Urinary bladder (tissue), 4 donors: ENCODE measurements around the gene SPATA2L. TPM values are rescaled to one million over a fixed set of nuclear protein-coding genes. Genes with fewer than 3 reads are reported as not detected.

ENCODE experiments used
- DNase-seq: peaks from one replicate; pipeline ENCODE4 v3.0.0-alpha.2; 2015; ENCODE audit errors: extremely low spot score
- H3K27ac ChIP-seq: one replicate; pipeline ENCODE4 v1.5.1; 2013; ENCODE audit warnings: low read depth, mild to moderate bottlenecking, moderate library complexity
- H3K36me3 ChIP-seq: one replicate; pipeline ENCODE4 v1.6.1; 2013; ENCODE audit warnings: mild to moderate bottlenecking, moderate library complexity; ENCODE audit not compliant: insufficient read depth
- H3K4me1 ChIP-seq: one replicate; pipeline ENCODE4 v1.6.1; 2013; ENCODE audit warnings: mild to moderate bottlenecking, moderate library complexity; ENCODE audit not compliant: insufficient read depth
- H3K4me3 ChIP-seq: one replicate; pipeline ENCODE4 v1.5.1; 2013; ENCODE audit warnings: low read depth, low read length
- WGBS: extraction: QIAGEN DNeasy Blood & Tissue Kit; methylation state at CpG from one replicate; pipeline ENCODE4 v1.1.7; 2013; 5-methylcytosine and 5-hydroxymethylcytosine counted together
- polyA plus RNA-seq: library from polyadenylated mRNA; stranded (reverse); fragments of 200-250 nt; gene quantifications from one replicate; pipeline ENCODE4 v1.2.3, GENCODE V29; 2013
- total RNA-seq: library from RNA; depleted of rRNA; stranded (reverse); fragments of >200 nt; gene quantifications from one replicate; pipeline ENCODE4 v1.2.3, GENCODE V29; 2014
- donor health status: healthy with polysubstance abuse.
- donor health status: healthy.

Gene SPATA2L
- total and polyA plus RNA-seq, 2 donors = 5.2 to 10.8 TPM

GRCh38 chr16:89658221-89658879, 43.2 kb downstream of the SPATA2L start:
- Histone ChIP-seq H3K4me3 (peak overlapping the region; percentile 94), H3K36me3 (peaks cover 3% of the 10 kb centered on the region), H3K27ac (no peak overlapping the region), H3K4me1 (no peaks in the 10 kb centered on the region)
- WGBS = 15% methylated on average over 27 of the region's 27 CpGs
- DNase-seq = no peak

- Histone ChIP-seq H3K4me3 (peak within 1 kb of the TSS; percentile 94), H3K36me3 (peaks cover 3% of the 10 kb centered on the region), H3K27ac (peak within 1 kb of the TSS; percentile 42), H3K4me1 (no peaks in the 10 kb centered on the region)
- DNase-seq = peak; percentile 45
- WGBS = under 1% methylated on average over 99 of the region's 99 CpGs
These were observed 43.9 kb downstream of the SPATA2L start, which contains the start of the genes CHMP1A and SPATA33 for GRCh38 chr16:89657442-89658220. CHMP1A (minus strand) TSS chr16:89657708; CDS start chr16:89657588, 120 bp downstream. SPATA33 (plus strand) TSS chr16:89657836; CDS start chr16:89657912, 76 bp downstream.

- H3K36me3 ChIP-seq = peaks cover 3% of the 10 kb centered on the region
- no peak for DNase-seq
- 35% methylated on average over 32 of the region's 32 CpGs for WGBS
- no peak overlapping the region for H3K27ac ChIP-seq
- H3K4me1 ChIP-seq = no peaks in the 10 kb centered on the region
- peak overlapping the region; percentile 94 for H3K4me3 ChIP-seq
These were observed 44.9 kb downstream of the SPATA2L start for GRCh38 chr16:89656435-89657121.

- Histone ChIP-seq H3K27ac (no peak overlapping the region), H3K36me3 (no peaks in the 10 kb centered on the region), H3K4me3 (no peak overlapping the region), H3K4me1 (no peaks in the 10 kb centered on the region)
- 92% methylated on average over 10 of the region's 10 CpGs for WGBS
- no peak for DNase-seq
These were observed 46.4 kb downstream of the SPATA2L start for GRCh38 chr16:89655062-89655643.

- no peak for DNase-seq
- no peaks in the 10 kb centered on the region for H3K4me1 ChIP-seq
- no peak overlapping the region for H3K27ac ChIP-seq
- 87% methylated on average over 10 of the region's 10 CpGs for WGBS
- no peaks in the 10 kb centered on the region for H3K36me3 ChIP-seq
- no peak overlapping the region for H3K4me3 ChIP-seq
These were observed 47.7 kb downstream of the SPATA2L start for GRCh38 chr16:89653656-89654295.

- WGBS = 92% methylated on average over 15 of the region's 15 CpGs
- no peak for DNase-seq
- Histone ChIP-seq H3K27ac (no peak overlapping the region), H3K4me1 (no peaks in the 10 kb centered on the region), H3K4me3 (no peak overlapping the region), H3K36me3 (no peaks in the 10 kb centered on the region)
These were observed 49.9 kb downstream of the SPATA2L start for GRCh38 chr16:89651584-89651983.

GRCh38 chr16:89646906-89647305, 54.6 kb downstream of the SPATA2L start:
- 91% methylated on average over 12 of the region's 12 CpGs for WGBS
- no peak for DNase-seq
- H3K27ac ChIP-seq = no peak overlapping the region
- H3K4me1 ChIP-seq = no peaks in the 10 kb centered on the region
- no peak overlapping the region for H3K4me3 ChIP-seq
- no peaks in the 10 kb centered on the region for H3K36me3 ChIP-seq

Other genes starting within 250 kb of the SPATA2L start
- gene ANKRD11, start 211.1 kb downstream of the SPATA2L start, total RNA-seq = 51.2 TPM
- gene ANKRD11, start 211.1 kb downstream of the SPATA2L start, polyA plus RNA-seq = 73.3 TPM
- gene SPG7, start 193.3 kb downstream of the SPATA2L start, total RNA-seq = 77.8 TPM
- gene SPG7, start 193.3 kb downstream of the SPATA2L start, polyA plus RNA-seq = 85.4 TPM
- gene RPL13, start 141.0 kb downstream of the SPATA2L start, total RNA-seq = 2,031 TPM
- gene RPL13, start 141.0 kb downstream of the SPATA2L start, polyA plus RNA-seq = 7,650 TPM
- gene CPNE7, start 125.9 kb downstream of the SPATA2L start, total RNA-seq = not detected
- 1.8 TPM for gene CPNE7, start 125.9 kb downstream of the SPATA2L start, polyA plus RNA-seq
- 0.58 TPM for gene DPEP1, start 88.1 kb downstream of the SPATA2L start, total RNA-seq
- 0.41 TPM for gene DPEP1, start 88.1 kb downstream of the SPATA2L start, polyA plus RNA-seq
- gene CHMP1A, start 44.0 kb downstream of the SPATA2L start, total RNA-seq = 27.9 TPM
- 85.7 TPM for gene CHMP1A, start 44.0 kb downstream of the SPATA2L start, polyA plus RNA-seq
- 3.3 TPM for gene SPATA33, start 43.9 kb downstream of the SPATA2L start, total RNA-seq
- 5.2 TPM for gene SPATA33, start 43.9 kb downstream of the SPATA2L start, polyA plus RNA-seq
- gene CDK10, start 15.0 kb downstream of the SPATA2L start, total RNA-seq = 31.9 TPM
- gene CDK10, start 15.0 kb downstream of the SPATA2L start, polyA plus RNA-seq = 58.5 TPM
- gene VPS9D1, start 19.2 kb upstream of the SPATA2L start, total RNA-seq = 5.7 TPM
- 11.0 TPM for gene VPS9D1, start 19.2 kb upstream of the SPATA2L start, polyA plus RNA-seq
- gene ZNF276, start 19.8 kb upstream of the SPATA2L start, total RNA-seq = 17.9 TPM
- gene ZNF276, start 19.8 kb upstream of the SPATA2L start, polyA plus RNA-seq = 19.6 TPM
- gene FANCA, start 114.9 kb upstream of the SPATA2L start, total RNA-seq = 9.6 TPM
- 1.7 TPM for gene FANCA, start 114.9 kb upstream of the SPATA2L start, polyA plus RNA-seq
- gene SPIRE2, start 126.8 kb upstream of the SPATA2L start, total RNA-seq = 5.4 TPM
- 6.4 TPM for gene SPIRE2, start 126.8 kb upstream of the SPATA2L start, polyA plus RNA-seq
- 107 TPM for gene TCF25, start 171.9 kb upstream of the SPATA2L start, total RNA-seq
- gene TCF25, start 171.9 kb upstream of the SPATA2L start, polyA plus RNA-seq = 128 TPM
- gene MC1R, start 217.2 kb upstream of the SPATA2L start, total RNA-seq = 3.8 TPM
- 7.0 TPM for gene MC1R, start 217.2 kb upstream of the SPATA2L start, polyA plus RNA-seq
- gene TUBB3, start 221.6 kb upstream of the SPATA2L start, total RNA-seq = 28.0 TPM
- gene TUBB3, start 221.6 kb upstream of the SPATA2L start, polyA plus RNA-seq = 16.1 TPM
- 27.5 TPM for gene DEF8, start 247.1 kb upstream of the SPATA2L start, total RNA-seq
- gene DEF8, start 247.1 kb upstream of the SPATA2L start, polyA plus RNA-seq = 84.4 TPM